Loucy (cell line): ENCODE results near the gene EZR.

Experiments
- H2AFZ ChIP-seq: fragments of 200-600 bp; sonication (generic); 2 replicates; pipeline ENCODE4 v1.6.0; 2016; ENCODE audit warnings: antibody characterized with exemption, mild to moderate bottlenecking, low read length, moderate library complexity
- H3F3A ChIP-seq: fragments of 200-600 bp; 2 replicates; pipeline ENCODE4 v1.6.0; 2016; ENCODE audit warnings: antibody characterized with exemption, low read depth, mild to moderate bottlenecking
- H3K27me3 ChIP-seq: fragments of 200-600 bp; sonication (generic); 2 replicates; pipeline ENCODE4 v1.6.1; 2014; ENCODE audit warnings: low read length, mild to moderate bottlenecking; ENCODE audit not compliant: insufficient read depth, poor library complexity, severe bottlenecking
- H3K36me3 ChIP-seq: fragments of 200-600 bp; sonication (generic); 2 replicates; pipeline ENCODE4 v1.6.1; 2016; ENCODE audit warnings: low read length; ENCODE audit not compliant: insufficient read depth
- H3K4me1 ChIP-seq: fragments of 200-600 bp; sonication (generic); 2 replicates; pipeline ENCODE4 v1.5.1; 2014; ENCODE audit warnings: low read length, mild to moderate bottlenecking; ENCODE audit not compliant: insufficient read depth, poor library complexity, severe bottlenecking
- H3K4me2 ChIP-seq: fragments of 200-600 bp; sonication (generic); 2 replicates; pipeline ENCODE4 v1.6.0; 2014; ENCODE audit warnings: antibody characterized with exemption, low read length, low read depth, mild to moderate bottlenecking; ENCODE audit not compliant: poor library complexity, severe bottlenecking
- H3K4me3 ChIP-seq: fragments of 200-600 bp; sonication (generic); 2 replicates; pipeline ENCODE4 v1.5.1; 2014; ENCODE audit warnings: low read length, mild to moderate bottlenecking, mixed read lengths; ENCODE audit not compliant: poor library complexity, severe bottlenecking
- H3K79me2 ChIP-seq: fragments of 200-600 bp; sonication (generic); 2 replicates; pipeline ENCODE4 v1.6.1; 2014; ENCODE audit warnings: low read length; ENCODE audit not compliant: insufficient read depth
- H3K9ac ChIP-seq: fragments of 200-600 bp; sonication (generic); 2 replicates; pipeline ENCODE4 v1.6.0; 2014; ENCODE audit warnings: mild to moderate bottlenecking, low read depth, low read length, moderate library complexity; ENCODE audit not compliant: poor library complexity, severe bottlenecking
- H3K9me2 ChIP-seq: fragments of 200-600 bp; sonication (generic); replicated peaks from 2 replicates; pipeline ENCODE4 v1.6.1; 2016; ENCODE audit warnings: low read depth, low read length, mixed read lengths
- H3K9me3 ChIP-seq: fragments of 200-600 bp; sonication (generic); 2 replicates; pipeline ENCODE4 v1.6.1; 2014; ENCODE audit warnings: mild to moderate bottlenecking, antibody characterized with exemption, low read length, low read depth; ENCODE audit not compliant: insufficient read depth
- H4K20me1 ChIP-seq: fragments of 200-600 bp; sonication (generic); 2 replicates; pipeline ENCODE4 v1.6.0; 2014; ENCODE audit warnings: antibody characterized with exemption, low read length, mild to moderate bottlenecking; ENCODE audit not compliant: insufficient read depth, poor library complexity, severe bottlenecking
- EZH2phosphoT487 ChIP-seq: fragments of 200-600 bp; IDR thresholded peaks from 2 replicates; pipeline ENCODE4 v1.6.1; 2018; ENCODE audit warnings: antibody characterized with exemption, mild to moderate bottlenecking, moderate library complexity, borderline replicate concordance
- TF ChIP-seq, protein P1 (sequence below): fragments of 200-600 bp; sonication (generic); conservative IDR thresholded peaks from 2 replicates; pipeline ENCODE4 v1.5.1; 2014; ENCODE audit warnings: mild to moderate bottlenecking, antibody characterized with exemption, low read length

Gene EZR

GRCh38 chr6:158758451-158758860, 60.7 kb downstream of the EZR start:
- no peak overlapping the region for H3K9ac ChIP-seq
- no peaks in the 10 kb centered on the region for H3K9me2 ChIP-seq
- no peaks in the 10 kb centered on the region for H3F3A ChIP-seq
- no peaks in the 10 kb centered on the region for H3K9me3 ChIP-seq
- H3K36me3 ChIP-seq: no peaks in the 10 kb centered on the region
- no peaks in the 10 kb centered on the region for H4K20me1 ChIP-seq
- H3K79me2 ChIP-seq: no peaks in the 10 kb centered on the region
- no peak overlapping the region for H2AFZ ChIP-seq
- TF ChIP-seq, protein P1, sequence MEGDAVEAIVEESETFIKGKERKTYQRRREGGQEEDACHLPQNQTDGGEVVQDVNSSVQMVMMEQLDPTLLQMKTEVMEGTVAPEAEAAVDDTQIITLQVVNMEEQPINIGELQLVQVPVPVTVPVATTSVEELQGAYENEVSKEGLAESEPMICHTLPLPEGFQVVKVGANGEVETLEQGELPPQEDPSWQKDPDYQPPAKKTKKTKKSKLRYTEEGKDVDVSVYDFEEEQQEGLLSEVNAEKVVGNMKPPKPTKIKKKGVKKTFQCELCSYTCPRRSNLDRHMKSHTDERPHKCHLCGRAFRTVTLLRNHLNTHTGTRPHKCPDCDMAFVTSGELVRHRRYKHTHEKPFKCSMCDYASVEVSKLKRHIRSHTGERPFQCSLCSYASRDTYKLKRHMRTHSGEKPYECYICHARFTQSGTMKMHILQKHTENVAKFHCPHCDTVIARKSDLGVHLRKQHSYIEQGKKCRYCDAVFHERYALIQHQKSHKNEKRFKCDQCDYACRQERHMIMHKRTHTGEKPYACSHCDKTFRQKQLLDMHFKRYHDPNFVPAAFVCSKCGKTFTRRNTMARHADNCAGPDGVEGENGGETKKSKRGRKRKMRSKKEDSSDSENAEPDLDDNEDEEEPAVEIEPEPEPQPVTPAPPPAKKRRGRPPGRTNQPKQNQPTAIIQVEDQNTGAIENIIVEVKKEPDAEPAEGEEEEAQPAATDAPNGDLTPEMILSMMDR: no peak
- no peak for TF ChIP-seq EZH2phosphoT487
- H3K4me3 ChIP-seq: no peak overlapping the region
- no peak overlapping the region for H3K4me2 ChIP-seq
- no peaks in the 10 kb centered on the region for H3K27me3 ChIP-seq
- no peaks in the 10 kb centered on the region for H3K4me1 ChIP-seq

DNA sequence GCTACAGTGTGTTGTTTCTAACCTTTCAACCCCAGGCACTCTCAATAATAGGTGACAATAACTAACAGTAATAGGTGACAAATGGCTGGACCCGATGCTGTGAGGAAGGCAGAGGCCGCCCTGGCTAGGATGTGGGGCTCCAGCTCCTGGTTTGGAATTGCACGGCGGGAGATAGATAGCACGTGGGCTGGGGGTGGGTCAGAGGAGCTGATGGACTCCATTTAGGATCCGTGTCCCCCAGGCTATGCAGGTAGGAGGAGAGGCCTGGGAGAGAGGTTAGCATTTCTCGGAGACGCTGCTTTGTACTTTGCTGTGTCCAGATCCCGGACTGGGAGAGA, 61.4 kb downstream of the EZR start:
- no peak overlapping the region for H2AFZ ChIP-seq
- H3K9me3 ChIP-seq: no peaks in the 10 kb centered on the region
- no peaks in the 10 kb centered on the region for H4K20me1 ChIP-seq
- no peaks in the 10 kb centered on the region for H3K9me2 ChIP-seq
- no peak overlapping the region for H3K9ac ChIP-seq
- H3K4me1 ChIP-seq: no peaks in the 10 kb centered on the region
- no peaks in the 10 kb centered on the region for H3K27me3 ChIP-seq
- H3K36me3 ChIP-seq: no peaks in the 10 kb centered on the region
- H3K4me3 ChIP-seq: no peak overlapping the region
- TF ChIP-seq, protein P1: no peak
- TF ChIP-seq EZH2phosphoT487: no peak
- H3F3A ChIP-seq: no peaks in the 10 kb centered on the region
- no peak overlapping the region for H3K4me2 ChIP-seq
- H3K79me2 ChIP-seq: no peaks in the 10 kb centered on the region

- Histone ChIP-seq H3K27me3 (no peaks in the 10 kb centered on the region), H3K4me3 (no peak overlapping the region), H3K4me2 (no peak overlapping the region), H3K9me2 (no peaks in the 10 kb centered on the region), H3K79me2 (no peaks in the 10 kb centered on the region), H3K9ac (no peak overlapping the region), H3K36me3 (no peaks in the 10 kb centered on the region), H3F3A (no peaks in the 10 kb centered on the region), H2AFZ (no peak overlapping the region), H4K20me1 (no peaks in the 10 kb centered on the region), H3K4me1 (no peaks in the 10 kb centered on the region), H3K9me3 (no peaks in the 10 kb centered on the region)
- TF ChIP-seq EZH2phosphoT487: no peak
- TF ChIP-seq, protein P1: no peak
Measured at GRCh38 chr6:158756977-158757752, 62.0 kb downstream of the EZR start.
